Parathyroid adenoma (tissue), 2 donors: Measurements from ENCODE around the gene MAP1LC3A.
"Not testable (repeated sequence)": the region's sequence is repeated elsewhere in the genome, so short reads cannot be mapped to it uniquely, and the experiment has no call there.

Experiments
- H2AFZ ChIP-seq: fragments of 300-600 bp; sonication (generic); one replicate; pipeline ENCODE4 v1.7.0; 2017; ENCODE audit warnings: antibody characterized with exemption, mild to moderate bottlenecking
- H3K27ac ChIP-seq: fragments of 300-600 bp; sonication (generic); one replicate; pipeline ENCODE4 v1.7.0; 2017
- H3K27me3 ChIP-seq: fragments of 300-600 bp; sonication (generic); one replicate; pipeline ENCODE4 v1.7.0; 2017; ENCODE audit warnings: low read length; ENCODE audit not compliant: control insufficient read depth, insufficient read depth
- H3K36me3 ChIP-seq: fragments of 300-600 bp; sonication (generic); one replicate; pipeline ENCODE4 v1.7.0; 2017; ENCODE audit warnings: low read length; ENCODE audit not compliant: control insufficient read depth, insufficient read depth
- H3K4me1 ChIP-seq: fragments of 300-600 bp; sonication (generic); one replicate; pipeline ENCODE4 v1.7.0; 2017; ENCODE audit warnings: control low read depth
- H3K4me2 ChIP-seq: fragments of 300-600 bp; sonication (generic); one replicate; pipeline ENCODE4 v1.7.0; 2017; ENCODE audit warnings: low read length
- H3K4me3 ChIP-seq: fragments of 300-600 bp; sonication (generic); one replicate; pipeline ENCODE4 v1.7.0; 2017; ENCODE audit warnings: low read depth, low read length
- H3K79me2 ChIP-seq: fragments of 300-600 bp; sonication (generic); one replicate; pipeline ENCODE4 v1.7.0; 2017; ENCODE audit warnings: control low read depth
- H3K9ac ChIP-seq: fragments of 300-600 bp; sonication (generic); one replicate; pipeline ENCODE4 v1.7.0; 2017; ENCODE audit warnings: mild to moderate bottlenecking
- H3K9me3 ChIP-seq: fragments of 300-600 bp; sonication (generic); one replicate; pipeline ENCODE4 v1.7.0; 2017; ENCODE audit warnings: low read length; ENCODE audit not compliant: control insufficient read depth
- TF ChIP-seq, protein P1 (sequence below): fragments of 300-600 bp; sonication (generic); IDR thresholded peaks from one replicate; pipeline ENCODE4 v1.7.0; 2017; ENCODE audit warnings: antibody characterized with exemption, mild to moderate bottlenecking
- donor health status: primary hyperparathyroidism.

Gene MAP1LC3A

DNA sequence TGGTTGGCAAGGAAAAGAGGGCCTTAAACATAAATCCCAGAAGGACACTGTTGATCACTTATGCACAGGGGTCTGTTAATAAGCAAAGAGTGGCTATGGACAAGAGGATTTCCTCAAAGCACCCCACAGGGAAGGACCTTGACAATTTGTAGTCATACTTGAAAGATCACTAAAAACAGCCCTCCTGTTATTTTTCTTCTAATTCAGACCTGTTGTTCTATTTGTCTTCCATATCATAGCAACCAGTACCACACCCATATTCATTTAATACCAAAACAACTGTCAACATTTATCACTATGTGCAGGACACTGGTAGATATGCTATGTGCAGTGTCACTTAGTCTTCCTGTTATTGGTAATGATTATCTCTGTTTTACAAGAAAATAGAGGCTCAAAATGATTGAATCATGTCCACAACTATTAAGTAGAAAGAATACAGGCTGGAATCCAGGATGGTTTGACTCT lies 45.5 kb upstream of the MAP1LC3A start:
- H2AFZ ChIP-seq = no peak overlapping the region
- H3K4me1 ChIP-seq = peaks cover 3% of the 10 kb centered on the region
- H3K9me3 ChIP-seq = no peaks in the 10 kb centered on the region
- peaks cover 11% of the 10 kb centered on the region for H3K79me2 ChIP-seq
- TF ChIP-seq, protein P1, sequence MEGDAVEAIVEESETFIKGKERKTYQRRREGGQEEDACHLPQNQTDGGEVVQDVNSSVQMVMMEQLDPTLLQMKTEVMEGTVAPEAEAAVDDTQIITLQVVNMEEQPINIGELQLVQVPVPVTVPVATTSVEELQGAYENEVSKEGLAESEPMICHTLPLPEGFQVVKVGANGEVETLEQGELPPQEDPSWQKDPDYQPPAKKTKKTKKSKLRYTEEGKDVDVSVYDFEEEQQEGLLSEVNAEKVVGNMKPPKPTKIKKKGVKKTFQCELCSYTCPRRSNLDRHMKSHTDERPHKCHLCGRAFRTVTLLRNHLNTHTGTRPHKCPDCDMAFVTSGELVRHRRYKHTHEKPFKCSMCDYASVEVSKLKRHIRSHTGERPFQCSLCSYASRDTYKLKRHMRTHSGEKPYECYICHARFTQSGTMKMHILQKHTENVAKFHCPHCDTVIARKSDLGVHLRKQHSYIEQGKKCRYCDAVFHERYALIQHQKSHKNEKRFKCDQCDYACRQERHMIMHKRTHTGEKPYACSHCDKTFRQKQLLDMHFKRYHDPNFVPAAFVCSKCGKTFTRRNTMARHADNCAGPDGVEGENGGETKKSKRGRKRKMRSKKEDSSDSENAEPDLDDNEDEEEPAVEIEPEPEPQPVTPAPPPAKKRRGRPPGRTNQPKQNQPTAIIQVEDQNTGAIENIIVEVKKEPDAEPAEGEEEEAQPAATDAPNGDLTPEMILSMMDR = no peak
- H3K27me3 ChIP-seq = no peaks in the 10 kb centered on the region
- H3K27ac ChIP-seq = no peak overlapping the region
- no peak overlapping the region for H3K4me2 ChIP-seq
- no peak overlapping the region for H3K4me3 ChIP-seq
- no peak overlapping the region for H3K9ac ChIP-seq
- no peaks in the 10 kb centered on the region for H3K36me3 ChIP-seq

DNA sequence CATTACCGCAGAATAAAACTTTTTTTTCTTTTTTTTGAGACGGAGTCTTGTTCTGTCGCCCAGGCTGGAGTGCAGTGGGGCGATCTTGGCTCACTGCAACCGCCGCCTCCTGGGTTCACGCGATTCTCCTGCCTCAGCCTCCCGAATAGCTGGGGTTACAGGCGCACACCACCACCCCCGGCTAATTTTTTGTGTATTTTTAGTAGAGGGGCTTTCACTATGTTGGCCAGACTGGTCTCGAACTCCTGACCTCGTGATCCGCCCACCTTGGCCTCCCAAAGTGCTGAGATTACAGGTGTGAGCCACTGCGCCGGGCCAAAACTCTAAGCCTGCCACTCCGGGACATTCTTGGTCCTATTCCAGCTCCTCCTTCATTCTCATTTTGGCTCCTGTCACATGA lies 44.5 kb upstream of the MAP1LC3A start:
- not testable (repeated sequence) for H3K27me3 ChIP-seq, H3K4me1 ChIP-seq, H3K9ac ChIP-seq, H3K4me3 ChIP-seq, H3K27ac ChIP-seq, H3K9me3 ChIP-seq, H2AFZ ChIP-seq, H3K4me2 ChIP-seq, H3K36me3 ChIP-seq
- peaks cover 22% of the 10 kb centered on the region for H3K79me2 ChIP-seq

DNA sequence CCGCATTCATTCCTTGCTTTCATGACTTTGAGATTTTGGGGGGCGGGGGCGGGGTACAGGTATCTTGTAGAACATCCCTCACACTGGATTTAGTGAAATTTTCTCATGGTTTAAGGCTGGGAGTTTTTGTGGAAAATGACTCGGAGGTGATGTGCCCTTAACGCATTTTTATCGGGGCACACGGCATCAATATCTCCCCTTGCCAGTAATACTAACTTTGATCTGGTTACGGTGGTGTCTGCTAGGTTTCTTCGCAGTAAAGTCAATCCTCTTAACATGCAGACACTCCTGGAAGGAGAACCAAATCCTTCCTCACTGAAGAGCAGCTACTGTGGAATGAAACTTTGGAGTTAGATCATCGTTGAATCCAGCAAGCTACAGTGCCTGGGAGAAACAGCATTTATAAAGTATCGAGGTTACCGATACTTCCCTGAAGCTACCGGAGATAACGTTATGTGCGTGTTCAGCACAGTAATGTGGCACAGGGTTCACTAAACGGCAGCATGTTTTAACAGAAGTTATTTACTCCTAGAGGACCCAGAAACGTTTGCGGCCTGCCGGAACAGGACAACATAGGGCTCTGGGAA lies 43.5 kb upstream of the MAP1LC3A start:
- Histone ChIP-seq H3K4me1 (peaks cover 3% of the 10 kb centered on the region), H3K27me3 (no peaks in the 10 kb centered on the region), H2AFZ (peak overlapping the region; percentile 90), H3K9ac (no peak overlapping the region), H3K4me2 (peak overlapping the region; percentile 89), H3K79me2 (peaks cover 27% of the 10 kb centered on the region), H3K9me3 (no peaks in the 10 kb centered on the region), H3K4me3 (peak overlapping the region; percentile 95), H3K27ac (peak overlapping the region; percentile 86), H3K36me3 (no peaks in the 10 kb centered on the region)
- TF ChIP-seq, protein P1 = no peak

DNA sequence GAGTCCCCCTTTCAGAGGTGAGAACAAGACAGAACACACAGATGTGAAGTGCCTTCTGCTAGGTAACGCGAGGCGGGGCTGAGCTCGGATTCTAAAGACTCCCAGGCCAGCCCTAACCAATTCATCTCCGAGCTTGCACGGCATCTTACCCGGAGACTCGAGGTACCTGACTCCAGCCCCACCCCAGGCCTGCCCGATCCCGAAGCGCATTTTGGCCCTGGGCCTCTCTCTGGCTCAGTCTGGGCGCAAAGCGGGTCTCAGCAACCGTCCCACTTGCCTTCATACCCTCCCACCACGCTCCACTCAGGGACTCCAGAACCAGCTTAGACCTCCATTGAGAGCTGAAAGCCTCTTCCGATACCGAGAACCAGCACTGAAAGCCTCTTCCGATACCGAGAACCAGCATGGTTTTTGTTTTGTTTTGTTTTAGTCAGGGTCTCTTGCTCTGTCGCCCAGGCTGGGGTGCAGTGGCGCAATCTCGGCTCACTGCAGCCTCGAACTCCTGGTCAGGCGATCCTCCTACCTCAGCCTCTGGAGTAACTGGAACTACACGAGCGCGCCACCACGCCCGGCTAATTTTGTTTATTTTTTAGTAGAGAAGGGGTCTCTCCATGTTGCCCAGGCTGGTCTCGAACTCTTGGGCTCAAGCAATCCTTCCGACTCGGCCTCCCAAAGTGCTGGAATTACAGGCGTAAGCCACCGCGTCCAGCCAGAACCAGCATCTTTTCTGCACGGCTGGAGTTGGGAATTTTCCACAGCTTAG lies 42.9 kb upstream of the MAP1LC3A start:
- peak overlapping the region; percentile 89 for H3K4me2 ChIP-seq
- no peaks in the 10 kb centered on the region for H3K9me3 ChIP-seq
- no peak overlapping the region for H3K9ac ChIP-seq
- H3K27me3 ChIP-seq = no peaks in the 10 kb centered on the region
- no peaks in the 10 kb centered on the region for H3K36me3 ChIP-seq
- peaks cover 30% of the 10 kb centered on the region for H3K79me2 ChIP-seq
- H3K4me3 ChIP-seq = peak overlapping the region; percentile 95
- H3K27ac ChIP-seq = peak overlapping the region; percentile 86
- H2AFZ ChIP-seq = peak overlapping the region; percentile 90
- peaks cover 3% of the 10 kb centered on the region for H3K4me1 ChIP-seq
- TF ChIP-seq, protein P1 = no peak

DNA sequence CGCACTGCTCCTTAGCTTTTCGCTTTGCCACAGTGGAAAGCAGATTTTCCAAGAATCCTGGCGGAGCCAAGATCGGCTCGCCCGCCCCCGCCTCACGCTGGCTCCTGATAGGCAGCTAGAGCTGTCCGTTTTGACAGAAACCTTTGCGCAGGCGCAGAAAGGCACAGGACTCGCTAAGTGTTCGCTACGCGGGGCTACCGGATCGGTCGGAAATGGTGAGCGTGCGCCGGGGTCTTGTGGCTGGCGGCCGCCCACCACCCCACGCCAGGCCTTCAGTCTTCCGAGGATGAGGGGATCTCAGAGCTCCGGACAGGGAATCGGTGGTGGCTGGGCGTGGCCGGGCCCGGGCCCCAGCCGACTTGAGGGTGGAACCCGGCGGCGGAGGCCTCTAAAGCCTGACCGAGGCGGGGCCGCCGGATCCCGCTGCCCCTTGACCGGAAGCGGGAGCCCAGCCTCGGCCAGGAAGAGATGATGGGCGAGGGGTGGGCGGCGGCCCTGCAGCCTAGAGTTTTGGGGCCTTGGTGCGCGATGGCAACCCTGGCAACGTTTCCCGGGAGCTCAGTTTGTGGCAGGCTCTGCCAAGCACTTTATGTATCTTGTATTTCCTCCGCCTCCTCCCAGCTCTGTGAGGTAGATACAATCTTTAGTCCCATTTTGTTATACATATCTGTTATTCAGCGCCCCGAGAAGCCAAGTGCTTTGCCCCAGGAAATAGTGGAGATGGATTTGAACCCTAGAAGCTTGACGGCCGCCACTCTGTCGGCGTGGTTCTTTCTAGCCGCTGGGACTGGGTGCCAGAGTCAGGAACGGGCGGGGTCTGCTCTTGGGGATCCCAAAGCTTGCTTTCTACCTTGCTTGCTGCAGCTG lies 42.0 kb upstream of the MAP1LC3A start, which contains the start of gene DYNLRB1:
Gene DYNLRB1, plus strand, starts transcription at position 176 of the 867 bp plus-strand sequence. Its CDS starts 37 bp downstream, at position 213.
- Histone ChIP-seq H3K36me3 (no peaks in the 10 kb centered on the region), H3K9me3 (no peaks in the 10 kb centered on the region), H3K4me1 (peaks cover 3% of the 10 kb centered on the region), H3K27me3 (no peaks in the 10 kb centered on the region), H3K4me3 (peak within 1 kb of the TSS; percentile 95), H3K27ac (peak within 1 kb of the TSS; percentile 86), H3K4me2 (peak within 1 kb of the TSS; percentile 89), H3K9ac (peak within 1 kb of the TSS; percentile 39), H2AFZ (peak within 1 kb of the TSS; percentile 90), H3K79me2 (peaks cover 33% of the 10 kb centered on the region)
- TF ChIP-seq, protein P1 = no peak
